Skin epidermis (tissue), 12 donors: ENCODE results near the gene KCTD7.
"Not testable (repeated sequence)": the region's sequence is repeated elsewhere in the genome, so short reads cannot be mapped to it uniquely, and the experiment has no call there.

Source experiments
- H3K27ac ChIP-seq, 21 experiments: fragments of 200-600 bp; sonication (generic) in 11 of 21; one replicate each; pipeline ENCODE4 v1.5.0; 2020; ENCODE audit warnings: mild to moderate bottlenecking in 3 of 21, inconsistent platforms in 2 of 21, moderate library complexity in 2 of 21
- H3K4me3 ChIP-seq, 7 experiments: fragments of 200-600 bp; sonication (generic) in 2 of 7; one replicate each; pipeline ENCODE4 v1.5.0; 2020; ENCODE audit warnings: inconsistent platforms in 2 of 7, mild to moderate bottlenecking in 2 of 7, moderate library complexity in 1 of 7

Gene KCTD7

GRCh38 chr7:66628361-66629221, at the start of gene KCTD7:
Gene KCTD7 (plus strand): TSS chr7:66628881. CDS start chr7:66629065, 184 bp downstream.
- Histone ChIP-seq H3K27ac (peak within 1 kb of the TSS; percentile 74 to 98 (median 92)), H3K4me3 (peak within 1 kb of the TSS; percentile 52 to 89 (median 77))

GRCh38 chr7:66580380-66580779, 48.3 kb upstream of the KCTD7 start:
- H3K4me3 ChIP-seq, H3K27ac ChIP-seq: not testable (repeated sequence)

- not testable (repeated sequence) for H3K27ac ChIP-seq, H3K4me3 ChIP-seq
These were observed 45.7 kb upstream of the KCTD7 start for GRCh38 chr7:66582816-66583489.

GRCh38 chr7:66583490-66584110, 45.1 kb upstream of the KCTD7 start:
- H3K27ac ChIP-seq, result no peak overlapping the region

GRCh38 chr7:66586181-66586580, 42.5 kb upstream of the KCTD7 start:
- no peak overlapping the region for H3K4me3 ChIP-seq

More at GRCh38 chr7:66583490-66584110, 45.1 kb upstream of the KCTD7 start:
- H3K4me3 ChIP-seq, result no peak overlapping the region

GRCh38 chr7:66588226-66588625, 40.5 kb upstream of the KCTD7 start:
- not testable (repeated sequence) for H3K4me3 ChIP-seq, H3K27ac ChIP-seq

More at GRCh38 chr7:66586181-66586580, 42.5 kb upstream of the KCTD7 start:
- H3K27ac ChIP-seq, result peak overlapping the region in 1 of 21 experiments; percentile 21

GRCh38 chr7:66588856-66589570, 39.7 kb upstream of the KCTD7 start:
- H3K27ac ChIP-seq, result peak overlapping the region in 1 of 21 experiments; percentile 96
- H3K4me3 ChIP-seq, result not testable (repeated sequence)

GRCh38 chr7:66590302-66591057, 38.2 kb upstream of the KCTD7 start:
- H3K4me3 ChIP-seq, result peak overlapping the region in 5 of 7 experiments; percentile 69 to 95 (median 85)
- H3K27ac ChIP-seq, result peak overlapping the region in 16 of 21 experiments; percentile 31 to 99 (median 94)

- Histone ChIP-seq H3K27ac (peak overlapping the region; percentile 77 to 99 (median 94)), H3K4me3 (peak overlapping the region; percentile 69 to 95 (median 85))
These were observed 37.5 kb upstream of the KCTD7 start for GRCh38 chr7:66591058-66591798.

- H3K27ac ChIP-seq, result peak overlapping the region; percentile 77 to 99 (median 94)
- peak overlapping the region; percentile 69 to 95 (median 85) for H3K4me3 ChIP-seq
These were observed 36.7 kb upstream of the KCTD7 start for GRCh38 chr7:66591799-66592596.

- Histone ChIP-seq H3K4me3 (peak overlapping the region; percentile 69 to 95 (median 85)), H3K27ac (peak overlapping the region in 20 of 21 experiments; percentile 77 to 99 (median 94))
These were observed 36.0 kb upstream of the KCTD7 start for GRCh38 chr7:66592597-66593146.

GRCh38 chr7:66594082-66594481, 34.6 kb upstream of the KCTD7 start:
- not testable (repeated sequence) for H3K27ac ChIP-seq, H3K4me3 ChIP-seq

- H3K27ac ChIP-seq, result no peak overlapping the region
- no peak overlapping the region for H3K4me3 ChIP-seq
These were observed 31.2 kb upstream of the KCTD7 start for GRCh38 chr7:66597461-66597860.

GRCh38 chr7:66602159-66602558, 26.5 kb upstream of the KCTD7 start:
- no peak overlapping the region for H3K4me3 ChIP-seq
- H3K27ac ChIP-seq, result no peak overlapping the region

- Histone ChIP-seq H3K27ac (no peak overlapping the region), H3K4me3 (no peak overlapping the region)
These were observed 24.5 kb upstream of the KCTD7 start for GRCh38 chr7:66604198-66604597.

- H3K4me3 ChIP-seq, H3K27ac ChIP-seq: not testable (repeated sequence)
These were observed 22.0 kb upstream of the KCTD7 start for GRCh38 chr7:66606540-66607291.
